Neural cell (in vitro differentiated cells): ENCODE measurements around the gene TMOD3. TPM values are rescaled to one million over a fixed set of nuclear protein-coding genes. Genes with fewer than 3 reads are reported as not detected.

Experiments used
- H2AFZ ChIP-seq: fragments of 200-600, 300-800 bp; sonication (generic), shearing (Covaris generic); 2 replicates; pipeline ENCODE4 v1.6.0; 2014; ENCODE audit warnings: low read depth, mild to moderate bottlenecking, antibody characterized with exemption, low read length, moderate library complexity
- H3F3A ChIP-seq: fragments of 200-600 bp; shearing (Covaris generic); 2 replicates; pipeline ENCODE4 v1.6.1; 2016; ENCODE audit warnings: mild to moderate bottlenecking, moderate library complexity, mixed read lengths, antibody characterized with exemption, low read length; ENCODE audit not compliant: insufficient read depth, poor library complexity, severe bottlenecking
- H3K27ac ChIP-seq: fragments of 200-600, 300-800 bp; sonication (generic), shearing (Covaris generic); 2 replicates; pipeline ENCODE4 v1.5.1; 2014; ENCODE audit warnings: mild to moderate bottlenecking, low read length, moderate library complexity
- H3K27me3 ChIP-seq: fragments of 300-800, 200-600 bp; sonication (generic), shearing (Covaris generic); 2 replicates; pipeline ENCODE4 v1.6.0; 2014; ENCODE audit warnings: mild to moderate bottlenecking, low read depth, low read length, moderate library complexity; ENCODE audit not compliant: insufficient read depth
- H3K36me3 ChIP-seq: fragments of 300-800, 200-600 bp; sonication (generic), shearing (Covaris generic); 2 replicates; pipeline ENCODE4 v1.5.1; 2014; ENCODE audit warnings: mild to moderate bottlenecking, antibody characterized with exemption, low read length, moderate library complexity; ENCODE audit not compliant: insufficient read depth
- H3K4me2 ChIP-seq: fragments of 300-800, 200-600 bp; sonication (generic), shearing (Covaris generic); 2 replicates; pipeline ENCODE4 v1.6.0; 2014; ENCODE audit warnings: mild to moderate bottlenecking, low read length
- H3K4me3 ChIP-seq: fragments of 300-800, 200-600 bp; sonication (generic), shearing (Covaris generic); 2 replicates; pipeline ENCODE4 v1.5.1; 2014; ENCODE audit warnings: mild to moderate bottlenecking, low read length, moderate library complexity
- H3K79me2 ChIP-seq: fragments of 200-600 bp; shearing (Covaris generic); replicated peaks from 2 replicates; pipeline ENCODE4 v1.6.0; 2014; ENCODE audit warnings: mild to moderate bottlenecking, low read length, moderate library complexity; ENCODE audit not compliant: insufficient read depth
- H3K9ac ChIP-seq: fragments of 300-800, 200-600 bp; sonication (generic), shearing (Covaris generic); 2 replicates; pipeline ENCODE4 v1.6.1; 2016; ENCODE audit warnings: mild to moderate bottlenecking, low read length, mixed read lengths
- H3K9me2 ChIP-seq: fragments of 200-600 bp; shearing (Covaris generic); 2 replicates; pipeline ENCODE4 v1.6.1; 2016; ENCODE audit warnings: mild to moderate bottlenecking, low read length, mixed read lengths; ENCODE audit not compliant: insufficient read depth
- H3K9me3 ChIP-seq: fragments of 200-600, 300-800 bp; sonication (generic), shearing (Covaris generic); 2 replicates; pipeline ENCODE4 v1.6.1; 2016; ENCODE audit warnings: mild to moderate bottlenecking, mixed run types, low read length, moderate library complexity, mixed read lengths
- H4K20me1 ChIP-seq: fragments of 200-600 bp; shearing (Covaris generic); 2 replicates; pipeline ENCODE4 v1.6.1; 2016; ENCODE audit warnings: mild to moderate bottlenecking, mixed run types; ENCODE audit not compliant: insufficient read depth
- CTCF ChIP-seq: fragments of 450-650 bp; IDR thresholded peaks from 2 replicates; pipeline ENCODE4 v1.5.1; 2014; ENCODE audit warnings: antibody characterized with exemption, mild to moderate bottlenecking, moderate library complexity; ENCODE audit not compliant: poor library complexity, severe bottlenecking
- EP300 ChIP-seq: fragments of 450-650 bp; conservative IDR thresholded peaks from 2 replicates; pipeline ENCODE4 v1.6.1; 2014; ENCODE audit warnings: antibody characterized with exemption, mild to moderate bottlenecking, moderate library complexity; ENCODE audit not compliant: poor library complexity, severe bottlenecking
- EZH2 ChIP-seq: fragments of 200-600, 300-800 bp; shearing (Covaris generic), sonication (generic); IDR thresholded peaks from 2 replicates; pipeline ENCODE4 v1.6.1; 2014; ENCODE audit warnings: antibody characterized with exemption, low read length, borderline replicate concordance, mild to moderate bottlenecking; ENCODE audit not compliant: insufficient read depth, poor library complexity, severe bottlenecking
- MXI1 ChIP-seq: fragments of 450-650 bp; conservative IDR thresholded peaks from 2 replicates; pipeline ENCODE4 v1.6.1; 2014; ENCODE audit warnings: antibody characterized with exemption, mild to moderate bottlenecking; ENCODE audit not compliant: poor library complexity, severe bottlenecking
- POLR2AphosphoS5 ChIP-seq: IDR thresholded peaks from 2 replicates; pipeline ENCODE4 v1.6.1; 2012
- RAD21 ChIP-seq: fragments of 450-650 bp; conservative IDR thresholded peaks from 2 replicates; pipeline ENCODE4 v1.6.1; 2014; ENCODE audit warnings: antibody characterized with exemption, mild to moderate bottlenecking, moderate library complexity
- REST ChIP-seq: IDR thresholded peaks from 2 replicates; pipeline ENCODE4 v1.6.1; 2012; ENCODE audit warnings: borderline replicate concordance
- SMC3 ChIP-seq: fragments of 450-650 bp; conservative IDR thresholded peaks from 2 replicates; pipeline ENCODE4 v1.6.1; 2014; ENCODE audit warnings: antibody characterized with exemption, mild to moderate bottlenecking, moderate library complexity; ENCODE audit not compliant: poor library complexity
- TAF1 ChIP-seq: IDR thresholded peaks from 2 replicates; pipeline ENCODE4 v1.6.1; 2012; ENCODE audit warnings: low read depth
- polyA plus RNA-seq: library from polyadenylated mRNA; depleted of rRNA; stranded (reverse); fragments of >200 nt; gene quantifications from 2 replicates; pipeline ENCODE4 v1.2.3, GENCODE V29; 2014

TMOD3 gene
- polyA plus RNA-seq, 1 donor from 2014 or later = 12.6 TPM

- no peaks in the 10 kb centered on the region for H3K36me3 ChIP-seq
- H2AFZ ChIP-seq = no peak overlapping the region
- H3K9ac ChIP-seq = no peak overlapping the region
- H3K27ac ChIP-seq = no peak overlapping the region
- peaks cover 12% of the 10 kb centered on the region for H3K79me2 ChIP-seq
- H4K20me1 ChIP-seq = no peaks in the 10 kb centered on the region
- H3K9me3 ChIP-seq = no peaks in the 10 kb centered on the region
- TF ChIP-seq EZH2 = no peak
- TF ChIP-seq EP300 = no peak
- no peak for TF ChIP-seq TAF1
- H3K4me2 ChIP-seq = no peak overlapping the region
- H3K9me2 ChIP-seq = no peaks in the 10 kb centered on the region
- H3K27me3 ChIP-seq = no peaks in the 10 kb centered on the region
- no peak overlapping the region for H3K4me3 ChIP-seq
- no peaks in the 10 kb centered on the region for H3F3A ChIP-seq
Observed at GRCh38 chr15:51846463-51847230, 17.2 kb downstream of the TMOD3 start.

- Histone ChIP-seq H2AFZ (no peak overlapping the region), H3K4me3 (no peak overlapping the region), H3K9ac (no peak overlapping the region), H3K9me2 (no peaks in the 10 kb centered on the region), H3K9me3 (no peaks in the 10 kb centered on the region), H3K79me2 (peaks cover 5% of the 10 kb centered on the region), H3K4me2 (no peak overlapping the region), H3K36me3 (no peaks in the 10 kb centered on the region), H3K27me3 (no peaks in the 10 kb centered on the region), H3K27ac (no peak overlapping the region), H4K20me1 (no peaks in the 10 kb centered on the region), H3F3A (no peaks in the 10 kb centered on the region)
- no peak for TF ChIP-seq REST
- no peak for TF ChIP-seq POLR2AphosphoS5
- TF ChIP-seq RAD21 = no peak
- no peak for TF ChIP-seq TAF1
- no peak for TF ChIP-seq SMC3
- TF ChIP-seq EP300 = no peak
- no peak for TF ChIP-seq EZH2
- no peak for TF ChIP-seq MXI1
Observed at GRCh38 chr15:51848811-51849210, 19.4 kb downstream of the TMOD3 start.

GRCh38 chr15:51849860-51850259 is 20.4 kb downstream of the TMOD3 start:
- Histone ChIP-seq H3K9me3 (no peaks in the 10 kb centered on the region), H4K20me1 (no peaks in the 10 kb centered on the region), H3K79me2 (no peaks in the 10 kb centered on the region), H3F3A (no peaks in the 10 kb centered on the region), H3K4me3 (no peak overlapping the region), H3K9ac (no peak overlapping the region), H2AFZ (no peak overlapping the region), H3K27me3 (no peaks in the 10 kb centered on the region), H3K27ac (no peak overlapping the region), H3K36me3 (no peaks in the 10 kb centered on the region), H3K4me2 (no peak overlapping the region), H3K9me2 (no peaks in the 10 kb centered on the region)
- TF ChIP-seq REST = no peak
- TF ChIP-seq POLR2AphosphoS5 = no peak
- no peak for TF ChIP-seq EZH2
- no peak for TF ChIP-seq EP300
- no peak for TF ChIP-seq CTCF
- TF ChIP-seq RAD21 = no peak
- no peak for TF ChIP-seq TAF1
- TF ChIP-seq MXI1 = no peak
- TF ChIP-seq SMC3 = no peak
